ENCODE results near the gene GGT5. TPM values are rescaled to one million over a fixed set of nuclear protein-coding genes. Genes with fewer than 3 reads are reported as not detected.
"Not testable (repeated sequence)": the region's sequence is repeated elsewhere in the genome, so short reads cannot be mapped to it uniquely, and the experiment has no call there.

GGT5 gene
- total RNA-seq, 1 experiment from 2014 or later: 0.20 TPM

DNA sequence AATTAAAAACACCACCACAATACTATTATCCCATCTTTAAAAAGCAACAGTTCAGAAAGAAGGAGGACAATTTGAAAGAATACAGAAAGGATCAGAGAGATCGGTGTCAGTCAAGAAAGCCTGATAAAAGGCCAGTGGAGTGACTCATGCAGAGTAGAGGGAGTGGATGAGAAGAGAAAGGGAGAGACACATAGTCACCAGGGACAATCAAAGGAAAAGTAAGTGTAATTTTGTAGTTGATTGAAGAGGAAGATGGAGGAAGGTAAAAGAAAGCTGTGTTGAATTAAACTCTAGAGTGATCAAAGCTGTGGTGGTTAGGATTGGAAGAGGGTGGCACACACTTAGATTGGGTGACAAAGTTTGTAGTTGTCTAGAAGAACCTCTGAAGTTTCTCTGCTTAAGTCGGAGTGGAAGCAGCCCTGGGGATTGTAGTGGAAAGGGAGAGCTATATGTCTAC lies 39.9 kb upstream of the GGT5 start (continued):
- TF ChIP-seq, protein P1, sequence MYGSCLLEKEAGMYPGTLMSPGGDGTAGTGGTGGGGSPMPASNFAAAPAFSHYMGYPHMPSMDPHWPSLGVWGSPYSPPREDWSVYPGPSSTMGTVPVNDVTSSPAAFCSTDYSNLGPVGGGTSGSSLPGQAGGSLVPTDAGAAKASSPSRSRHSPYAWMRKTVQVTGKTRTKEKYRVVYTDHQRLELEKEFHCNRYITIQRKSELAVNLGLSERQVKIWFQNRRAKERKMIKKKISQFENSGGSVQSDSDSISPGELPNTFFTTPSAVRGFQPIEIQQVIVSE (CRISPR knock-in tag; IDR thresholded peaks at IDR 0.05; ENCODE audit: borderline replicate concordance): no peak
- TF ChIP-seq, protein P2, sequence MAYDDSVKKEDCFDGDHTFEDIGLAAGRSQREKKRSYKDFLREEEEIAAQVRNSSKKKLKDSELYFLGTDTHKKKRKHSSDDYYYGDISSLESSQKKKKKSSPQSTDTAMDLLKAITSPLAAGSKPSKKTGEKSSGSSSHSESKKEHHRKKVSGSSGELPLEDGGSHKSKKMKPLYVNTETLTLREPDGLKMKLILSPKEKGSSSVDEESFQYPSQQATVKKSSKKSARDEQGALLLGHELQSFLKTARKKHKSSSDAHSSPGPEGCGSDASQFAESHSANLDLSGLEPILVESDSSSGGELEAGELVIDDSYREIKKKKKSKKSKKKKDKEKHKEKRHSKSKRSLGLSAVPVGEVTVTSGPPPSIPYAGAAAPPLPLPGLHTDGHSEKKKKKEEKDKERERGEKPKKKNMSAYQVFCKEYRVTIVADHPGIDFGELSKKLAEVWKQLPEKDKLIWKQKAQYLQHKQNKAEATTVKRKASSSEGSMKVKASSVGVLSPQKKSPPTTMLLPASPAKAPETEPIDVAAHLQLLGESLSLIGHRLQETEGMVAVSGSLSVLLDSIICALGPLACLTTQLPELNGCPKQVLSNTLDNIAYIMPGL (CRISPR knock-in tag; IDR thresholded peaks at IDR 0.05): no peak
- TF ChIP-seq ETV6 (CRISPR knock-in tag; IDR thresholded peaks at IDR 0.05) (no peak), NFYB (CRISPR knock-in tag; conservative IDR thresholded peaks at IDR 0.05; ENCODE audit: low read depth) (no peak), ZNF121 (CRISPR knock-in tag; IDR thresholded peaks at IDR 0.05) (no peak)

DNA sequence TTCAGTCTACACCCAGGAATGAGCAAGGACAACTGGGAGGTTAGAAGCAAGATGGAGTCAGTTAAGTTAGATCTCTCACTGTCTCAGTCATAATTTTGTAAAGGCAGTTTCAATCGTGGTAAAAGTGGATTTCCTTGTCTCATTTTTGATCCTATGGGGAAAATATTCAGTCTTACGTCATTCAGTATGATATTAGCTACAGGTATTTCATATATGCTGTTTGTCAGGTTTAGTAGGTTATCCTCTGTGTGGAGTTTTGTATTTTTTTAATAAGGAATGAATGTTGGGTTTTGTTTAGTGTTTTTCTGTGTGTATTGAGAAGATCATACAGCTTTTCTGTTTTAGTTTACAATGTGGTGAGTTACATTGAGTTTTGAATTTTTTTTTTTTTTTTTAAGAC lies 37.5 kb upstream of the GGT5 start:
- ATAC-seq (no peak), DNase-seq (ENCODE audit: low spot score) (no peak)
- 0 out of 2 replicates have a peak overlapping the region, but pooled peaks have one; percentile 2 for H3K27ac Mint-ChIP-seq
- H3K36me3 Mint-ChIP-seq: no peaks in the 10 kb centered on the region; the same call in 1 of the 2 replicates
- ChIA-PET CTCF (interaction anchor here (1.0 to 1.7 kb wide), 3 partner anchors 50 to 126 kb away, joined by 3 to 5 read pairs (median 4); no protein-coding TSS in a partner anchor), POLR2A (no interaction called here)
- TF ChIP-seq ATF2 (CRISPR knock-in tag; IDR thresholded peaks at IDR 0.05; ENCODE audit: borderline replicate concordance, low read depth): no peak
- no peak for TF ChIP-seq NFE2L1 (CRISPR knock-in tag; IDR thresholded peaks at IDR 0.05)
- TF ChIP-seq, protein P3, sequence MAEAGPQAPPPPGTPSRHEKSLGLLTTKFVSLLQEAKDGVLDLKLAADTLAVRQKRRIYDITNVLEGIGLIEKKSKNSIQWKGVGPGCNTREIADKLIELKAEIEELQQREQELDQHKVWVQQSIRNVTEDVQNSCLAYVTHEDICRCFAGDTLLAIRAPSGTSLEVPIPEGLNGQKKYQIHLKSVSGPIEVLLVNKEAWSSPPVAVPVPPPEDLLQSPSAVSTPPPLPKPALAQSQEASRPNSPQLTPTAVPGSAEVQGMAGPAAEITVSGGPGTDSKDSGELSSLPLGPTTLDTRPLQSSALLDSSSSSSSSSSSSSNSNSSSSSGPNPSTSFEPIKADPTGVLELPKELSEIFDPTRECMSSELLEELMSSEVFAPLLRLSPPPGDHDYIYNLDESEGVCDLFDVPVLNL (CRISPR knock-in tag; IDR thresholded peaks at IDR 0.05; ENCODE audit: borderline replicate concordance, low read depth): no peak
- no peak for TF ChIP-seq ZNF263 (CRISPR knock-in tag; IDR thresholded peaks at IDR 0.05; ENCODE audit: low read depth)
- TF ChIP-seq IRF1 (CRISPR knock-in tag; IDR thresholded peaks at IDR 0.05): no peak
- no peaks in the 10 kb centered on the region for H3K27me3 Mint-ChIP-seq (ENCODE audit: low read depth)
- no peaks in the 10 kb centered on the region; the same call in 1 of the 2 replicates for H3K9me3 Mint-ChIP-seq
- H3K4me1 Mint-ChIP-seq: peaks cover 52% of the 10 kb centered on the region
- H3K4me3 Mint-ChIP-seq: no peak overlapping the region

GRCh38 chr22:24280363-24280762 lies 35.5 kb upstream of the GGT5 start:
- H3K27ac Mint-ChIP-seq; ATAC-seq; POLR2A ChIA-PET; H3K9me3 Mint-ChIP-seq; H3K4me3 Mint-ChIP-seq; H3K36me3 Mint-ChIP-seq; DNase-seq (ENCODE audit: low spot score); CTCF ChIA-PET; H3K27me3 Mint-ChIP-seq (ENCODE audit: low read depth): not testable (repeated sequence)
- H3K4me1 Mint-ChIP-seq: peaks cover 46% of the 10 kb centered on the region

DNA sequence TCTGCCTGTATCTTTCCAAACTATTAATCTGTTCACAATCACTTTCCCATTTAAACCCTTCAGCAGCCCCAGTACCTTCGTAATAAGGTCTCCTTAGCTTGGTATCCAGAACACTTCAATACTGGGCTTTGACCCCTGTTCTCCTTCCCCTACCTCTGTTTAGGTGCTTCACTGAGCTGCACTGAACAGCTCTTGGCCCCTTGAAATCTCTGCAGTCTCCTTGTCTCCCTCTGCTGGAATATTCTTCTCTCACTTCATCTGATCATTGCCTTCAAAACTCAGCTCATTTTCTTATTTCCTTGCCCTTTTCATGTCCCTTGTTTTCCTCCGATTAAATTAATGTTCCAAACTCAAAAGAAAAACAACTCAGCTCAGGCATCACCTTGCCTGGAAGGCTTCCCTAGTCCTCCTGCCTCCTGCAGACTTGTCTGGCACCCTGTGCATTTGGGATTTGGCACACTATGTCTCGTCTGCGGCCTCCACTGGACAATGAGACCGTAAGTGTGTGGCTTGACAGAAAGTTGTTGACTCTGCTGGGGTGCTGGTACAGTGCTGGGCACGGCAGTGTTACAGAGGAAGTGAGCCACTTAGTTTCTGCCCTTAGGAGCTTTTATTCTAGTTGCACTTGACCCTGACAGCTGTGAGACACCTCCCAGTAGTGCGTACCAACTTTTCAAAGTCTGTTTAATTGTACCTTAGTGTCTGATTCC lies 30.0 kb upstream of the GGT5 start:
- H3K27me3 Mint-ChIP-seq (ENCODE audit: low read depth); CTCF ChIA-PET; H3K9me3 Mint-ChIP-seq; ATAC-seq; H3K4me3 Mint-ChIP-seq; DNase-seq (ENCODE audit: low spot score): not testable (repeated sequence)
- H3K4me1 Mint-ChIP-seq: peaks cover 52% of the 10 kb centered on the region
- H3K36me3 Mint-ChIP-seq: peaks cover 10% of the 10 kb centered on the region
- peak overlapping the region; percentile 81; the same call in 1 of the 2 replicates for H3K27ac Mint-ChIP-seq
- POLR2A ChIA-PET: interaction anchor here (0.7 kb wide), 1 partner anchor 281 kb away, joined by 3 read pairs; no protein-coding TSS in a partner anchor

GRCh38 chr22:24273906-24274305 lies 29.0 kb upstream of the GGT5 start:
- DNase-seq (ENCODE audit: low spot score); H3K9me3 Mint-ChIP-seq; ATAC-seq; CTCF ChIA-PET; H3K27me3 Mint-ChIP-seq (ENCODE audit: low read depth); POLR2A ChIA-PET: not testable (repeated sequence)
- H3K4me1 Mint-ChIP-seq: peaks cover 54% of the 10 kb centered on the region
- H3K4me3 Mint-ChIP-seq: peak overlapping the region; percentile 43
- peaks cover 10% of the 10 kb centered on the region for H3K36me3 Mint-ChIP-seq
- peak overlapping the region; percentile 89 for H3K27ac Mint-ChIP-seq

DNA sequence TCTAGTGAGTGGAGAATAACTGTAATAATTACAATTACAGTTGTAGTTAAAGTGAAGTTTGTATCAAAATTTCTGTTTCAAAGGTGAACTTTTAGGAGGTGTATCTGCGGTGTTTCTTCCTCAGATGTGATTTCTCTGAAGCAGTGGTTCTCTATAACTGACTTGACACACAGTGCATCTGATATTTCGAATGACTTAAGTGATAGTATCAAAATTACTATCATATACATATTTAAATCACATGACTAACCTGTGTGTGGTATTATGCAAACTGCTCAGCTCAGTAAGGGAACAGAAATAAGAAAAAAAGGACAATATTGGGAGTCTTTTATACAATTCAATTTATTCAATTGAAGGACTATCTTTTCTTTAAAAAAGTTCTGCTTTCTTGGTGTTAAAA lies 28.1 kb upstream of the GGT5 start:
- H3K4me1 Mint-ChIP-seq: peaks cover 54% of the 10 kb centered on the region
- peak overlapping the region; percentile 83; the same call in 1 of the 2 replicates for H3K4me3 Mint-ChIP-seq
- H3K27me3 Mint-ChIP-seq (ENCODE audit: low read depth); CTCF ChIA-PET; ATAC-seq; DNase-seq (ENCODE audit: low spot score); H3K27ac Mint-ChIP-seq; H3K9me3 Mint-ChIP-seq; POLR2A ChIA-PET: not testable (repeated sequence)
- H3K36me3 Mint-ChIP-seq: peaks cover 10% of the 10 kb centered on the region

Data from WTC11 (cell line).